ENCODE results near the gene ARSB. TPM values are rescaled to one million over a fixed set of nuclear protein-coding genes. Genes with fewer than 3 reads are reported as not detected.

The ARSB gene
- polyA plus RNA-seq, 1 of the 3 experiments (the other 2 are of a cell fraction): 12.5 TPM

GRCh38 chr5:78795757-78796156, 189.4 kb downstream of the ARSB start:
- no peak for DNase-seq
- 67% methylated on average over 2 of the region's 2 CpGs for WGBS (ENCODE audit: low lambda C conversion rate)

GRCh38 chr5:78794693-78795215, 190.4 kb downstream of the ARSB start:
- 100% methylated on average over 1 of the region's 1 CpG for WGBS (ENCODE audit: low lambda C conversion rate)
- CTCF ChIA-PET: interaction anchor here (0.6 to 1.9 kb wide), 4 partner anchors 10 to 244 kb away, joined by 3 to 7 read pairs (median 4); no protein-coding TSS in a partner anchor
- peaks cover 21 to 36% of the 10 kb centered on the region in 2 experiments; a peak in 3 of 4 replicates for H3K4me1 ChIP-seq (ENCODE audit: control insufficient read depth in 1 of 2, insufficient read depth in 2 of 2, low read depth in 1 of 2, low read length in 1 of 2)
- H3K4me3 ChIP-seq (ENCODE audit: low read depth in 2 of 2, low read length in 1 of 2): no peak overlapping the region
- peak; percentile 44 for DNase-seq
- no peaks in the 10 kb centered on the region for H4K20me1 ChIP-seq (ENCODE audit: insufficient read depth)
- no peaks in the 10 kb centered on the region for H3K27me3 ChIP-seq (ENCODE audit: insufficient read depth)
- TF ChIP-seq RFX5 (IDR thresholded peaks at IDR 0.05; ENCODE audit: low read length): no peak
- peak in 1 of 2 experiments; percentile 59; a peak in 2 of 4 replicates for TF ChIP-seq EP300 (IDR thresholded peaks at IDR 0.05; ENCODE audit: borderline replicate concordance in 1 of 2, low read depth in 1 of 2, low read length in 1 of 2)
- TF ChIP-seq MEF2A (IDR thresholded peaks at IDR 0.05; ENCODE audit: borderline replicate concordance, low read depth): no peak
- TF ChIP-seq RAD21 (IDR thresholded peaks at IDR 0.05; ENCODE audit: low read length): peak; percentile 19; the same call in 1 of the 2 replicates
- 0 out of 2 replicates have a peak, but pooled peaks have one; percentile 23 for TF ChIP-seq MXI1 (IDR thresholded peaks at IDR 0.05; ENCODE audit: low read depth, low read length)
- no peak for TF ChIP-seq USF1 (IDR thresholded peaks at IDR 0.05; ENCODE audit: borderline replicate concordance, low read depth)
- TF ChIP-seq RCOR1 (IDR thresholded peaks at IDR 0.05; ENCODE audit: low read length): peak; percentile 70; the same call in 1 of the 2 replicates
- no peak overlapping the region for H3K9ac ChIP-seq
- no peak overlapping the region for H3K4me2 ChIP-seq
- H3K9me3 ChIP-seq: no peaks in the 10 kb centered on the region
- no peaks in the 10 kb centered on the region for H3K36me3 ChIP-seq (replicated peaks in 1 of 2; ENCODE audit: control insufficient read depth in 1 of 2, insufficient read depth in 2 of 2, low read length in 1 of 2)
- no peak overlapping the region for H2AFZ ChIP-seq (ENCODE audit: low read depth)
- H3K79me2 ChIP-seq (ENCODE audit: insufficient read depth): no peaks in the 10 kb centered on the region
- H3K27ac ChIP-seq (ENCODE audit: low read depth in 2 of 2, low read length in 1 of 2): peak overlapping the region in 1 of 2 experiments; percentile 43; a peak in 2 of 4 replicates
- POLR2A ChIA-PET: interaction anchor here (0.9 kb wide), 1 partner anchor 15 kb away, joined by 4 read pairs; no protein-coding TSS in a partner anchor
- H3K9me2 ChIP-seq: no peaks in the 10 kb centered on the region; the same call in 1 of the 2 replicates
- H3F3A ChIP-seq (replicated peaks; ENCODE audit: insufficient read depth): peaks cover 10% of the 10 kb centered on the region

More at GRCh38 chr5:78795757-78796156, 189.4 kb downstream of the ARSB start:
- H3K36me3 ChIP-seq (replicated peaks in 1 of 2; ENCODE audit: control insufficient read depth in 1 of 2, insufficient read depth in 2 of 2, low read length in 1 of 2): no peaks in the 10 kb centered on the region
- no peak for TF ChIP-seq RXRA (IDR thresholded peaks at IDR 0.05; ENCODE audit: borderline replicate concordance, low read depth)
- POLR2A ChIA-PET: no interaction called here
- no peaks in the 10 kb centered on the region for H3K27me3 ChIP-seq (ENCODE audit: insufficient read depth)
- no peak overlapping the region for H3K4me3 ChIP-seq (ENCODE audit: low read depth in 2 of 2, low read length in 1 of 2)
- H3K9ac ChIP-seq: no peak overlapping the region
- H3K4me2 ChIP-seq: no peak overlapping the region
- peak overlapping the region in 1 of 2 experiments; percentile 58; a peak in 1 of 4 replicates for H3K27ac ChIP-seq (ENCODE audit: low read depth in 2 of 2, low read length in 1 of 2)
- no peaks in the 10 kb centered on the region for H3K9me3 ChIP-seq
- H2AFZ ChIP-seq (ENCODE audit: low read depth): no peak overlapping the region
- no peaks in the 10 kb centered on the region for H3K79me2 ChIP-seq (ENCODE audit: insufficient read depth)
- H3K9me2 ChIP-seq: no peaks in the 10 kb centered on the region; the same call in 1 of the 2 replicates
- H3K4me1 ChIP-seq (ENCODE audit: control insufficient read depth in 1 of 2, insufficient read depth in 2 of 2, low read depth in 1 of 2, low read length in 1 of 2): peaks cover 21 to 36% of the 10 kb centered on the region in 2 experiments; a peak in 3 of 4 replicates
- CTCF ChIA-PET: interaction anchor here (0.6 to 1.9 kb wide), 3 partner anchors 8 to 259 kb away, joined by 3 to 7 read pairs (median 5); no protein-coding TSS in a partner anchor
- H4K20me1 ChIP-seq (ENCODE audit: insufficient read depth): no peaks in the 10 kb centered on the region
- peaks cover 18% of the 10 kb centered on the region for H3F3A ChIP-seq (replicated peaks; ENCODE audit: insufficient read depth)

Data from SK-N-SH (cell line).